Lung (tissue), 12 donors: ENCODE measurements around the gene PTTG1. TPM values are rescaled to one million over a fixed set of nuclear protein-coding genes. Genes with fewer than 3 reads are reported as not detected.

Experiments
- ATAC-seq: fragments of 200-7000 bp; cut with Tn5 transposase; one replicate; pipeline ENCODE4 v1.9.1; 2020; ENCODE audit warnings: moderate number of reproducible peaks; ENCODE audit not compliant: insufficient read depth, low FRiP score
- DNase-seq, 3 donors: peaks; one replicate each; pipeline ENCODE4 v3.0.0-alpha.2; 2013 to 2017
- H3K27ac ChIP-seq, 2 donors: one replicate each; pipeline ENCODE4 v1.5.1; 2013; ENCODE audit warnings: mild to moderate bottlenecking in 2 of 2, moderate library complexity in 2 of 2, control low read depth in 1 of 2, inconsistent platforms in 1 of 2, low read depth in 1 of 2, low read length in 1 of 2
- H3K27me3 ChIP-seq, 3 donors: one replicate each; pipeline ENCODE4 v1.5.1; 2013; ENCODE audit warnings: low read length in 2 of 3; ENCODE audit not compliant: control insufficient read depth in 3 of 3, insufficient read depth in 3 of 3
- H3K36me3 ChIP-seq, 4 donors: one replicate each; pipeline ENCODE4 v1.5.1; 2013; ENCODE audit warnings: low read length in 4 of 4, mild to moderate bottlenecking in 1 of 4, moderate library complexity in 1 of 4; ENCODE audit not compliant: control insufficient read depth in 4 of 4, insufficient read depth in 4 of 4
- H3K4me1 ChIP-seq, 5 donors: one replicate each; pipeline ENCODE4 v1.5.1; 2013; ENCODE audit warnings: low read length in 5 of 5, mild to moderate bottlenecking in 2 of 5, moderate library complexity in 1 of 5; ENCODE audit not compliant: control insufficient read depth in 5 of 5, insufficient read depth in 5 of 5
- H3K4me3 ChIP-seq: one replicate; pipeline ENCODE4 v1.5.1; 2013; ENCODE audit warnings: mild to moderate bottlenecking, control low read depth, moderate library complexity
- H3K9ac ChIP-seq, 2 donors: one replicate each; pipeline ENCODE4 v1.5.1; 2013; ENCODE audit warnings: low read length in 2 of 2, control low read depth in 1 of 2; ENCODE audit not compliant: insufficient read depth in 1 of 2
- H3K9me3 ChIP-seq, 4 donors: one replicate each; pipeline ENCODE4 v1.5.1; 2013; ENCODE audit warnings: low read length in 3 of 4, mild to moderate bottlenecking in 1 of 4, moderate library complexity in 1 of 4; ENCODE audit not compliant: control insufficient read depth in 4 of 4, insufficient read depth in 3 of 4
- CTCF ChIP-seq: IDR thresholded peaks from 2 replicates; pipeline ENCODE4 v1.5.1; 2012; ENCODE audit warnings: mild to moderate bottlenecking; ENCODE audit errors: control extremely low read depth, extremely low read depth
- WGBS, 2 donors: extraction: QIAGEN DNeasy Blood & Tissue Kit; methylation state at CpG; one replicate each; pipeline ENCODE4 v1.1.7; 2013; 5-methylcytosine and 5-hydroxymethylcytosine counted together
- polyA plus RNA-seq, 2 donors: library from polyadenylated mRNA; stranded (reverse); fragments of 200-250 nt; gene quantifications; one replicate each; pipeline ENCODE4 v1.2.1, GENCODE V29; 2013
- total RNA-seq, 2 donors: library from RNA; depleted of rRNA in 1 of 2; stranded (reverse); fragments of >200 nt in 1 of 2; gene quantifications; one replicate each; pipeline ENCODE4 v1.2.1, GENCODE V29; 2014 to 2021
- donor health status: control.
- donor health status: control.
- donor health status: Bipolar disorder and iron deficiency.
- donor health status: healthy.
- donor health status: DM: yes; HTN: yes; CAD: no.

The PTTG1 gene
- total and polyA plus RNA-seq, 4 donors, result 4.0 to 29.2 (median 15.4) TPM

DNA sequence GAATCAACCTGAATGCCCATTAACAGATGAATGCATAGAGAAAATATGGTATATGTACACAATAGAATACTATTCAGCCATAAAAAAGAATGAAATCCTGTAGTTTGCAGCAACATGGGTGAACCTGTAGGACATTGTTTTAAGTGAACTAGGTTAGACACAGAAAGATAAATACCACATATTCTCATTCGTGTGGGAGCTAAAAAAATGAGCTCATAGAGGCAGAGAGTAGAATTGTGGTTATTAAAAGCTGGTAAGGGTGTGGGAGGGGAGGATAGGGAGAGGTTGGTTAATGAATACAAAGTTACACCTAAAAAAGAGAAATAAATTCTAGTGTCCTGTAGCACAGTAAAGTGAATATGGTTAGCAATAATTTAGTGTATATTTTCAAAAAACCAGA is 23.5 kb downstream of the PTTG1 start:
- DNase-seq (no peak), ATAC-seq (no peak)
- Histone ChIP-seq H3K9me3 (peaks cover 0 to 2% (median 0%) of the 10 kb centered on the region in 4 donors), H3K27ac (no peak overlapping the region), H3K4me1 (no peaks in the 10 kb centered on the region), H3K4me3 (no peak overlapping the region), H3K36me3 (no peaks in the 10 kb centered on the region), H3K9ac (no peak overlapping the region), H3K27me3 (no peaks in the 10 kb centered on the region)
- TF ChIP-seq CTCF, result no peak
- WGBS, 2 donors, result 70 to 88% methylated on average over 1 of the region's 1 CpG

DNA sequence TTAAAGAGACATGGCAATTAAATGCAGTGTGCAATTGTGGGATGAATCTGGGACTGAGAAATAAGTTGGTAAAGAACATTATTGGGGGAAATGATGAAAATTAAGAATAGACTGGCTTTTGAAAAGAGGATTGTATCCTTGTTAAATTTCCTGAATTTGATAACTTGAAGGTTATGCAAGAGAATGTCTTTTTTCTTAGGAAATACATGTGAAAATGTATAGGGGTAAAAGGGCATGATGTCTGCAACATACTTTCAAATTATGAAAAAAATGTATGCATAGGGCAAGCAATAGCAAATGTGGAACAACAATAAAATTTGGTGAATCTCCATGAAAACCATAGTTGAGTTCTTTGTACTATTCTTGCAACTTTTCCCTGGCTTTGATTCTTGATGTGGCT is 24.1 kb downstream of the PTTG1 start:
- Histone ChIP-seq H3K4me3 (no peak overlapping the region), H3K4me1 (no peaks in the 10 kb centered on the region), H3K27ac (no peak overlapping the region), H3K9ac (no peak overlapping the region), H3K36me3 (no peaks in the 10 kb centered on the region), H3K9me3 (peaks cover 0 to 2% (median 0%) of the 10 kb centered on the region in 4 donors), H3K27me3 (no peaks in the 10 kb centered on the region)
- TF ChIP-seq CTCF, result no peak
- DNase-seq, result no peak
- ATAC-seq, result no peak

DNA sequence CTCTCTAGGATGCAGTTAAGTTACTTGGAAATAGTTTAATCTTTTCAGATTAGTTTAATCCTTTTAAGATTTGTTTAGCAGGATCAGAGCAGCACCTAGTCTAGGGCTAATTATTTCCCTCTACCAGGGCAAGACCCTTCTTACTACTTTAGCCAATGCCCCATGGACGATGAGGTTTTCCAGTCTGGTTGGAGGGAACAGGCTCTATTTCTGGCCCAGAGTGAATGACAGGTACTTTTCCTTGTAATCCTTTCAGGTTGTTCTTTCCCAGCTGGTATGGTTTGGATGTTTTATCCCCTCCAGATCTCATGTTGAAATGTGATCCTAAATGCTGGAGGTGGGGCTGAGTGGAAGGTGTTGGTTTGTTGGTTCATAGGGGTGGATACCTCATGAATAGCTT is 27.2 kb downstream of the PTTG1 start:
- no peak for TF ChIP-seq CTCF
- Histone ChIP-seq H3K27ac (no peak overlapping the region), H3K4me3 (no peak overlapping the region), H3K4me1 (no peaks in the 10 kb centered on the region), H3K27me3 (no peaks in the 10 kb centered on the region), H3K9ac (no peak overlapping the region), H3K9me3 (peaks cover 0 to 2% (median under 1%) of the 10 kb centered on the region in 4 donors), H3K36me3 (no peaks in the 10 kb centered on the region)
- ATAC-seq (no peak), DNase-seq (no peak)
- 90 to 91% methylated on average over 1 of the region's 1 CpG for WGBS, 2 donors

DNA sequence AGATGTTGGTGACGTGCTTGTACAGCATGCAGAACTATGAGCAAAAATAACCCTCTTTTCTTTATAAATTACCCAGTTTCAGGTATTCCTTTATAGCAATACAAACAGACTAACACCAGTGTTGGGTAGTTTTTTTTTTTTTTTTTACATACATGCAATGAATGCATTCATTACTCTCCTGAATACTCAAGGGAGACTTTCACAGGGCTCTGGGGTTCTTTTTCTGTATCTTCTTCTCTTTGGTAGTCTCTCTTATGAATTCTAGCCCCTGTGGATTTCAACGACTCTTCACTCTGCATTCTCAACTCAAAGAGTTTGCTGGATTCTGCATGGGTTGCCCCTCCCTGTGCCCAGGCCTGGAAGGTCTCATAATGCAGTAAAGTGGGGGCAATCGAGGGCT is 27.8 kb downstream of the PTTG1 start:
- H3K9ac ChIP-seq, result no peak overlapping the region
- no peak for ATAC-seq

More for the DNA sequence above, 27.8 kb downstream of the PTTG1 start:
- no peaks in the 10 kb centered on the region for H3K36me3 ChIP-seq
- H3K27ac ChIP-seq, result no peak overlapping the region
- no peak overlapping the region for H3K4me3 ChIP-seq
- no peak for TF ChIP-seq CTCF
- H3K9me3 ChIP-seq, result peaks cover 0 to 2% (median under 1%) of the 10 kb centered on the region in 4 donors
- 93 to 95% methylated on average over 3 of the region's 3 CpGs for WGBS, 2 donors
- H3K27me3 ChIP-seq, result no peaks in the 10 kb centered on the region
- H3K4me1 ChIP-seq, result no peaks in the 10 kb centered on the region
- DNase-seq, result no peak
